ENCODE data around the gene OPA3.
A peak's percentile ranks its signal among the peaks of the same experiment; 100 is the strongest.
"Not testable (repeated sequence)": the region's sequence is repeated elsewhere in the genome, so short reads cannot be mapped to it uniquely, and the experiment has no call there.

OPA3 gene

DNA sequence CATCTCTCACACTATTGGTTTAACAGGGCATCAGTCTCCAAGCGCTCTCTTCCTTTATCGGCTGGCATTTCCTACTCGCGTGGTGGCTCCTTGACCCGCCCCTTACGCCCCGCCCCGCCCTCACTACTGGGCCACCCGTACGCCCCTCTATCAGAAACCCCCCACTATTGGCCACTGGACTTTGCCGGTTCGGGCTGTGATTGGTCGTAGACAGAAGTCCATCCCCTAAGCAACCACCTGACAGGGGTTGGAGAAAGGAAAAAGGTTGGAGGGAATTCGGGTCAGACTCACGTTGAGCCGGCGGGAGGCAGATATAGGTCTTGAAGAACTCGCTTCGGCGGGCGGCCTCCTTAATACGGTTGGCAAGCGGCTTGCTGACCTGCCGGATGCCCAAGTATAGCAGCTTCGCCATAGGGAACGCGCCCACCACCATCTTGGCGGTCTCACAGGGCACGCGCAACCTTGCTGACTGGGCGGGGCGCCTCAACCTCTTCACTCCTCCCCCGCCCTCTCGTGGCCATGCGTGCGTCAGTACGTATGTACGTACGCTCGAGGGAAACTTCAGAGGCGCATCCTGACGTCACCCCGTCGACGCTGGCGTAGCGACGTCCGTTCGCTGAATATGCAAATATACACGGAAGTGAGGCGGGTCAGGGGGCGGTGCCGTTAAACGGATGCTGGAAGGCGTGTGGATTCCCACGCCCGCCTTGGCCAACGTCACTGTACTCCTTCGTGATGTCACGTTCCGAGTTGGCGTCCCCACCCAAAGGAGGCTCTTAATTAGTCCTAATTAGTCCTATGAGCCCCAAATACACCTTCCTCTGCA lies at the start of gene OPA3:
Gene OPA3 (minus strand): TSS at position 471 of the 826 bp plus-strand sequence. CDS start 38 bp downstream, at position 433.
- peak; percentile 100 for DNase-seq (ENCODE audit: low spot score)

DNA sequence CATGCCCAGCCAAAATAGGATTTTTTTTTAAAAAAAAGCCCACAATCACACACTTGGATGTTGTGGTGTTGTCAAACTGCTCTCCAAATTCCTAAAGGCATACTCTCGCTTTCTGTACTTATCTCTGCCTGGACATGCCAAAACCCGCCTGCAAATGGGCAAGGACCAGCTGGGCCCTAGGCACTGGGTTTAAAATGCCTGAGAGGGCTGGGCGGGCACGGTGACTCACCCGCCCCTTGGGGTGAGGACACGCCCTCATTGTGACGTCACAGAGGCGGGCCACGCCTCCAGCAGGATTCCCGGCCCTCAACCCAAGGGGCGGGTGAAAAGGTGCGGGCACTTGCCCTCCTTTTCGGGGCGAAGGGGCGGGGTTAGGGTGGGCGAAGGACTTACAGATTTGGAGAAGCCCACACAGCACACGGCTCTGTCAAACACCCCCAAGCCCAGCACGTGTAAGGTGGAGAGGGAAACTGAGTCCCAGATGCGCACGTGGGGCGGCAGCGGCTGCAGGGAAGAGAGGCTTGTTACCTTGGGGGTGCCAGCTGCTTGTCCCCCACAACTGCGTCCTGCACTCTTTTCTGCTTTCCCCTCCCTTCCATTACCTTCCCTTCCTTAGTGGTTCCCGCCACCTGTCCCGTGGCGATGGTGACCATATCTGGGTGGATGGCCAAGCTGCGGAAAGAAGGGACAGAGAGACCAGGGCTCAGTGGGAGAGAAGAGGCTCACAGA lies 48.0 kb upstream of the OPA3 start:
- DNase-seq (ENCODE audit: low spot score), result peak; percentile 61

DNA sequence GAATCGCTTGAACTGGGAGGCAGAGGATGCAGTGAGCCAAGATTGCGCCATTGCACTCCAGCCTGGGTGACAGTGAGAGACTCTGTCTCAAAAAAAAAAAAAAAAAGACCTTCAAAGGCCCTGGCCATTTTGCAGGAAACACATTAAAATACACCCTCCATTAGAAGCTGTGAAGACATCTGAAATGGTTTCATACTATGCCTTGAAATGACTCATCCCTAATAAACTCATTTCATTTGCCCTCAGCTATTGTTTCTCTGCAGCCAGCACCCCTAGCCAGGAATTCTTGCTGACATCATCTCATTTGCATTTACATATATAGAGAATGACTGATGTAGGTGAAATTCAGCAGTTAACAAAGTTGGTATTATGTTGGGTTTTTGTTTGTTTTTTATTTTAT lies 45.9 kb upstream of the OPA3 start:
- DNase-seq (ENCODE audit: low spot score), result no peak

DNA sequence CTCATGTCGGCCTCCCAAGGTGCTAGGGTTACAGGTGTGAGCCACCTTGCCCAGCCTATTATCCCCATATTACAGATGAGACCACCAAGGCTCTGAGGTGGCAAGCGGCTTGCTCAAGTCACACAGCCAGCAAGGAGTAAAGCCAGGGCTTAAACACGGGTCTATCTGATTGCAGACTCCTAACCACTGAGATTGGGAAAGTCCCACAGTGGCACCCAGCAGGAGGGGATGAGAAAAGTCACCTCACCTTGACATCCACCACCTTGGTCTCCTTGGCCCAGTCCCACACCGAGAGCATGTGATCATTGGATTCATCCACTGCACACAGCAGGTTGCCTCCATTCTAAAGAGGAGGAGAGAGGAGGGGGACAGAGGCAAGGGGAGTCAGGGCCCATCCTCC lies 45.1 kb upstream of the OPA3 start:
- DNase-seq (ENCODE audit: low spot score), result no peak

DNA sequence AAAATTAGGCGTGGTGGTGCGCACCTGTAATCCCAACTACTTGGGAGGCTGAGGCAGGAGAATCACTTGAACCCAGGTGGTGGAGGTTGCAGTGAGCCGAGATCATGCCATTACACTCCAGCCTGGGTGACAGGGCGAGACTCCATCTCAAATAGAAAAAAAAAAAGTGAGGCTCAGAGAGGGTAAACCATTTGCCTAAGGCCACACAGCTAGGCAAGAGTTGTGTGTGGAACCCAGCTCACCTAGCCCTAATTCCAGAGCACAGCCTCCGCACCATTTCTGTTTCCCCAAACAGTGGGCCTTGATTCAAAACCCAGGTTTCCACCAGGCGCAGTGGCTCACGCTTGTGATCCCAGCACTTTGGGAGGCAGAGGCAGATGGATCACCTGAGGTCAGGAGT lies 43.6 kb upstream of the OPA3 start:
- not testable (repeated sequence) for DNase-seq (ENCODE audit: low spot score)

DNA sequence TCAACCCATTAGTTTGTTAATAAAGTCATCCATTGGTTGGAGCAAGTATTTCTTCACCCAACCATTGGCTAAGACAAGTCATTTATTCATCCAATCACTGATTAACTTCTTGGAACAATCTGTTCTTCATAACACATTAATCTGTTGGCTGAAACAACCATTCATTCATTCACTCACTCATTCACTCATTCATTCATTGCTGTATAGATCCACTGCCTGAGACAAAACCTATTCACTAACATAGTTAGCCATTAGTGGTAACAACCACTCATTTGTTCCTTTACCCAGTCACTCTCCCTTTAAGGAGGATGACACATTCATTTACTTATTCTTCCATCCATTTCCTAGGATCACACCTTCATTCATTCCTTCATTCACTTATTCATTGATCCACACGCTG lies 39.4 kb upstream of the OPA3 start:
- DNase-seq (ENCODE audit: low spot score), result no peak

DNA sequence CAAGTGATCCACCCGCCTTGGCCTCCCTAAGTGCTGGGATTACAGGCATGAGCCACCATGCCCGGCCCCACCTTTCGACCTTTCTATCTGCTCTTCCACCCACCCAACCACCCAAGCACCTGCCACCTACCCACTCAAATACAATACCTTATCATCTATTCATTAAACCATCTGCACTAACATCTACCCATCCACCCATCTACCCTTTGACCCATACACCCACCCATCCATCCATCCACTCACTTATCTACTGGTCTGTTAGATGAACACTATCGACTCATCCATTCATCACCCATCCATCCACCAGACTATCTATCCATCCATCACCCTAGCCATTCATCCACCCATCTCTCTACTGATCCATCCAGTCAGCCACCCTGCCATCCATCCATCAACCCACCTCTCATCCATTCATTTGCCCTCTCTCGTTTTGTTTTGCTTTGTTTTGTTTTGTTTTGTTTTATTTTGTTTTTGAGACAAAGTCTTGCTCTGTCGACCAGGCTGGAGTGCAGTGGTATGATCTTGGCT lies 37.4 kb upstream of the OPA3 start:
- DNase-seq (ENCODE audit: low spot score), result no peak

DNA sequence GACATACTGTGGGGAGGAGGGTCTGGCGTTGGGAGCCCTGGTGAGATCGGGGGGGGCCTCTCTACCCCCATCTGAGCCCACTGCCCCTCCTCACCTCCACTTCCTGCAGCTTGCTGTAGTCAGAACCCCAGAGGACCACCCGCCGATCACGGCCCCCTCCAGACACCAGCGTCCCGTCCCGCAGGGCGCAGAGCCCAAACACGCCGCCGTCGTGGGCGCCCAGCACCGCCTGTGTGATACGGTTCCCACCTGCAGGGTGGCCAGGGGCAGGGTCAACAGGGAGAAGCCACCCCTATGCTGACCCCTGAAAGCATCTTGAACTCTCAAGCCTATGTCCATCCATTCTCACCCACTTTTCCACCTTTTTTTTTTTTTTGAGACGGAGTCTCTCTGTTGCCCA lies 36.8 kb upstream of the OPA3 start:
- no peak for DNase-seq (ENCODE audit: low spot score)

DNA sequence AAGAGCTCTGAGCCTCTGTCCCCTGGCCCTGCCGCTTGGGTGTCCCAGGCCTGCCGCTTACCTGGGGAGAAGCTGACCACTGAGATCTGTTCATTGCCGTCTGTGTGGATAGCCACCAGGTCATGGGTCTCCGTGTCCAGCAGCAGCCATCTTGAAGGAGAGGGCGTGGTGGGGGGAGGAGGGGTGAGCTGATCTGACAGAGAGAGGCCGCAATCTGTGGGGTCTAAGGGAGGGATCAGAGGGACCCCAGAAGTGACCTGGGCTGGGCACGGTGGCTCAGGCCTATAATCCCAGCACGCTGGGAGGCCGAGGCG lies 32.1 kb upstream of the OPA3 start:
- no peak for DNase-seq (ENCODE audit: low spot score)

DNA sequence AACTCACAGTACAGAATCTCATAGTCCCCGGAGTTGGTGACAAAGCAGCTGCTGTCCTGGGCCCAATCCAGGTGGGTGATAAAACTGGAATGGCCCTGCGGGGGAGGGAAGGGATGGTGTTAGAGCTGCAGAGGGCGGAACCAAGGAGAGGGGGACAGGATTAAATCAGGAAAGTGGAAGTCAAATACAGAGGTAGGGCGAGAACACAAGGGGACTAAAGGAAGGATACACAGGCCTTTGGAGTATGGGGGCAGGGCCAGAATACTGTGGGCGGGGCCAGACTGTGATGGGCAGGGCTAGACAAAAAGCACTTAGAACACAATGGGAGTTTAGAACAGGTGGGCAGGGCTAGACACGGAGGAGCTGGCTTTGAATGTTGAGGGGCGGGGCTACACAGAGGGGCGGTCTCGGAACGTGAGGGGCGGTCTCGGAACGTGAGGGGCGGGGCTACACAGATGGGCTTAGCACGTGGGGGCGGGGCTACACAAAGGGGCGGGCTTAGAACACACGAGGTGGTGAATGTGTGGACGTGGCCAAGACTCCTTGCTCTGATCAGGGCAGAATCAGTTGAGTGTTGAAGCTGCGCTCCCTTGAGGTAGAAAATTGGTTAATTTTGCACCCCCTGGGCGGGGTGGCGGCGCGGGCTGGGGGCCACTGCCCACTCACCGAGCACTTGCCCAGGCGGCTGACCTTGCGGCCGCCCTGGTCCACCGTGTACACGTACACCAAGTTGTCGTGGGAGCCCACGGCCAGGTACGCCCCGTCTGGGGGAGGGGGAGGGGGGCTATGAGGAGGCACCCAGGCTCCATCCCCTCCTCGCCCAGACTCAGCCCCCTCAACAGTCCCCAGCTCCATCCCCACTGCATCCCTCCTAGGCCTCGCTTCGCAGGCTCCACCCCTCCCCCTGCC lies 31.4 kb upstream of the OPA3 start:
- DNase-seq (ENCODE audit: low spot score), result peak; percentile 51

DNA sequence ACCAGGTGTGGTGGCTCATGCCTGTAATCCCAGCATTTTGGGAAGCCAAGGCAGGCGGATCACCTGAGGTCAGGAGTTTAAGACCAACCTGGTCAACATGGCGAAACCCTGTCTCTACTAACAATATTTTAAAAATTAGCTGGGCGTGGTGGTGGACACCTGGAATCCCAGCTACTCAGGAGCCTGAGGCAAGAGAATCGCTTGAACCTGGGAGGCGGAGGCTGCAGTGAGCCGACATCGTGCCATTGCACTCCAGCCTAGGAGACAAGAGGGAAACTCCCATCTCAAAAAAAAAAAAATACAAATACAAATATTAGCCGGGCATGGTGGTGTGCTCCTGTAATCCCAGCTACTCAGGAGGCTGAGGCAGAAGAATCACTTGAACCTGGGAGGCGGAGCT lies 30.5 kb upstream of the OPA3 start:
- not testable (repeated sequence) for DNase-seq (ENCODE audit: low spot score)

DNA sequence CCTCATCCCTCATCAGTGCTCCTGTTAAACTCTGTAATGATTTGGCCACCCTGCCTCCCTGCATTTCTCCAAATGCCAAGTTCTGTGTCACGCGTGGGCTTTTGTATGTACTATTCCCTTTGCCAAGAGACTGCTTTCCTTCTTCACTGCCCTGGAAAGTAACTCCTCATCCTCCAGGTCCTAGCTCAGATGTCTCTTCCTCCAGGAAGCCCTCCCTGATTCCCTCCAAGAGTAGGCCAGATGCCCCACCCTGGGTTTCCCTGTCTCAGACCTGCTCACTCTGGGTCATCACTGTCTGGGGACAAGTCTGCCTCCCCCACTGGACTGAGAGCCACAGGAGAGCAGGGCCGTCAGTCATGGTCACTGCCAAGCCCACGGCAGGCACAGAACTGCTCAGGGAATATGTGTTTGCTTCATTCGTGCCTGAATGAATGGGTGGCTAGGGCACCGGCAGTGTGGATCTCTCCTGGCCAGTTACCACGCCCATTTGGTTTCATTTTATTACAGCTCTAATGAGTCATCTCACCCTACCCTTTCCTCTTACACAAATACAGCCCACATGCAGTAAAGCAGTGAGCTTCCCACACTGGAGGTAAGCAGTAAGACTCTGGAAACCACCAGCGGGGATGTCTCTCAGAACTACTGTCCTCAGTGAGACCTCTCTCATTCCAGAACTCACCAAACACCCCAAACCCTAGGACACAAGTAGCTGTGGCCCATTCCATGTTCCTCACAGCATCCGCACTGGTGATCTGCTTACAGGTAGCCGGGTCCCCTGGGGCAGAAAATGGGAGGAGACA lies 29.5 kb upstream of the OPA3 start:
- DNase-seq (ENCODE audit: low spot score), result peak; percentile 22

DNA sequence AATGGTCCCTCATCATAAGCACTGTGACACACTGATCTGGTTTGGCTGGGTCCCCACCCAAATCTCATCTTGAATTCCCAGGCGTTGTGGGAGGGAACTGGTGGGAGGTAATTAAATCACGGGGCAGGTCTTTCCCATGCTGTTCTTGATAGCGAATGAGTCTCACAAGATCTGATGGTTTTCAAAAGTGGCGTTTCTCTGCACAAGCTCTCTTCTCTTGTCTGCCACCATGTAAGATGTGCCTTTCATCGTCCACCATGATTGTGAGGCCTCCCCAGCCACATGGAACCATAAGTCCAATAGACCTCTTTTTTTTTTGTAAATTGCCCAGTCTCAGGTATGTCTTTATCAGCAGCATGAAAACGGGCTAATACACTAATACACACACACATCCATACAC lies 24.3 kb upstream of the OPA3 start:
- DNase-seq (ENCODE audit: low spot score), result no peak

DNA sequence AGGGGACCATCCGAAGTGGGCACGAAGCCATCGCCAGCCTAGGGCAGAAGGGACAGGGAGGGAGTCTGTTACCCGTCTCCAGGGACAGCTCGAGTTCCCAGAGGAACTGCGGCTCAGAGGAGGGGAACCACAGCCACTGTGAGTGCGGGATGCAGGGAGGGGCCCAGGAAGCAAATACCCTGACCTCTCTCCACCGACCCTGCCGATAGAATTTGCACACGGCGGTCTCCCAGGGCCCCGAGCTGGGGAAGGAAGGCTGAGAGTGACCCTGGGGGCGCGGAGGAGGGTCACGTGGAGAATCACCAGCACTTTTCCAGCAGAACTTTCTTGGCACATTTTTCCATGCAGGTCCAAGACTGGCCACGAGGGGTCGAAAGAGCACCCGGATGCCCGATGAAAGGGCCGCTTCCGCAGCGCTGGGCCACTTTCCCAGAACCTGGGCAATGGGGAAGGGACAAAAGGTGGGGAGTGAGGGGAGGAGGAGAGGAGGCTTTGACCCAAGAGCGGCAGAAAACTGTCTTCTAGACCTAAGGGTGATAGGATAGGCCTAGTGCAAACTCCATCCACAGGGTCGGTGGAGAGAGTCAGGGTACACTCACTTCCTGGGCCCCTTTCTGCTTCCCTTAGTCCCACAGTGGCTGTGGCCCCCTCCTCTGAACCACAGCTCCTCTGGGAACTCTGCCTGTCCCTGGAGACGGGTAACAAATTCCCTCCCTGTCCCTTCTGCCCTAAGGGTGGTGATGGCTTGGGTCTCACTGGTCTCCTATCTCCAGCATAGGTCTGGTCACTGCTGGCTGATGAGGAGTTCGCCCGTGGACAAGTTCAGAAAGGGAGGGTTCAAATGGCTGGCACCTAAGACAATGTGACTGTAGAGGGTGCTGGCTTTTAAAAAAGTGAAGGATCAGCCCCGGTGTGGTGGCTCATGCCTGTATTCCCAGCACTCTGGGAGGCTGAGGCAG lies 22.7 kb upstream of the OPA3 start:
- DNase-seq (ENCODE audit: low spot score), result peak; percentile 52

DNA sequence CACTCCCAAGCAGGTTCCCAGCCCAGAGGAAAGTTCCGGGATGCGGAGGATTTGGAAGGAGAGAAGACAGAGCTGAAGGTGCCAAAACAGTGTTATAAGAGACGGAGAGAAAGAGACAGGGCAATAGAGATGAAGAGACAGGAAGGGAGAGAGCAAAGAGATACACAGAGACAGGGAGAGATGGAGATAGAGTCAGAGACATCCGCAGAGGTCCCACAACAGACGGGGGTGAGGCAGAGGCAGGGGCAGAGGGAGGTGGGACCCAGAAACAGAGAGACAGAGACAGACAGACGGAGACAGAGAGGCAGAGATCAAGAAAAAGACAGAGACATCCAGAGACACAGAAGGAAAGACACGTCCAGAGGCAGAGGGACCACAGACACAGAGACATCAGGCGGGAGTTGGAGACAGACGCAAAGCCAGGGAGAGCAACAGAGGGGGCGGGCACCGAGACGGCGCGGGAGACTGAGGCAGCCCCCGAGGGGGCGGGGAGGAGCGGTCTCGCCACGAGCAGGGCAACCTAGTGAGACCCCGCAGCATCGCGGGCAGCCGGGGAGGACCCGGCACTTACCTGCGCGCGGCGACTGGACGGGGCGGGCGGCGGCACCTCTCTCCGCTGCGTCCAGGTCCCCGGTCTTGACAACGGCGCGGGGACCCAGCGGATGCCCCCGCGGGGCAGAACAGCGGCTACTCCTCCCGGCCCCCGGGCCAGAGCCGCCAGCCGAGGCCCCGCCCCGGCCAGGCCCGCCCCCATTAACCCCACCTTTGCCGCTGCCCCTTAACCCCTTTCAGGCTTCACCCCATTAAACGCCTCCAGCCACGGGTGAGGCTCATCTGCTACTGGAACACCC lies 17.1 kb upstream of the OPA3 start, which contains the start of gene GPR4:
Gene GPR4 (minus strand): TSS at position 689 of the 851 bp plus-strand sequence. CDS start 10,346 bp downstream, outside the sequence.
- DNase-seq (ENCODE audit: low spot score), result no peak

DNA sequence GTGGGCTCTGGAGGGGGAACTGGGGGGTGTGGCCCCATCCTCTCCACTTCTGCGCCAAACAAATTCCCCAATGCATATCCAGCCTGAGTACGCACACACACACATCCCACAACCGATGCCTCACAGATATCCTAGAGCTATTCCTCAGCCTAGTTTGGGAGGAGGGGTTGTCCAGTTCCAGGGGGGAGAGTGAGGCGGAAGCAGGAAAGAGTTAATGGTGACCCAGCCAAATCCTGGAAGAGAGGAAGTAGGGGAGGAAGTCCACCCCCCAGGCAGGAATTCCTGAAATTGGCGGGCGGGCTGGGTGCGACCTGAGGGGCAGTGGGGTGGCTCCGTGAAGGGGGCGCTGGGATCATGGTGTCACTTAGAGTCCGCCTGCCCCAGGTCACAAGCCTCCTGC lies 16.5 kb upstream of the OPA3 start:
- no peak for DNase-seq (ENCODE audit: low spot score)

DNA sequence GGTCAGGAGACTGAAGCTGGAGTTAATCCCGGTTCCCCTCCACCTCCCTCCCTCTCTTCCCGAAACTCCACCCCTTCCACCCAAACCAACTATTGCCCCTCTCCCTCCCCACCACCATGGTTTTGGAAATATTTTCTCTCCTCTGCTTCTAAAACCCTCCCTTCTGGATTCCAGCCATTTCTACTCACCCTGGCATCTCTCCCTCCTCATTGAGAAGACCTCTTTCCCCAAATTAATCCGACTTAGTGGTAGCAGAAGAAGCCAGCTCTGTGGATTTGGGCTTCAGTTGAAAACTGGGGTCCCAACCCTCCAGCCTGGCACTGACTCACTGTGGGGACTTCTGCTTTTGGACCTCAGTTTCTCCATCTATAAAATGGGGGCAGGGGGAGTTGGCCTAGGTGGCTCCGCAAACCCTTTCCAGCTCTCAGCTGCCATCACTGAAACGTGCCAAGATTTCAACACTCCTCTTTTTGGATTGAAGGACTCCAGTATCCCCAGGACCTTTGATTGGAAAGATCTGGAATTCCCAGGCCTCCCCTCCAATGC lies 15.8 kb upstream of the OPA3 start:
- DNase-seq (ENCODE audit: low spot score), result no peak

DNA sequence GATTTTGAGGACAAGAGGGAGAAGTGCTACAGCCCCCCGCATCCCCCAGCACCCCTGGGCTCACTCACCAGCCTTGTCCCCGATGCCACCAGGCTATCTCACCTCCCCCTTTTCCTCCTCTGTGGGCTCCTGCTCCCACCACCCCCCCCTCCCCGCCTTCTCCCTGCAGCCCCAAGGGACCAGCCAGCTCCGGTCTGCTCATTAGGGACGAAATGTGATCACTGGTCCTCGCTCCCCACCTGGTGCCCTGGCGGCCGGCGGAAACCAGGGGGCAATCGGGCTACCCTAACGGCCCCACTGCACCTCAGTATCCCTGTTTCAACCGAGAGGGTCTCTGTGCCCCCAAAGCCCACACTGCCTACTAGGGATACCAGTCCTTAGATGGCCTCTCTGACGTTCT lies 14.7 kb upstream of the OPA3 start:
- no peak for DNase-seq (ENCODE audit: low spot score)

Data from hematopoietic multipotent progenitor cell treated with erythropoietin and hydrocortisone succinate and interleukin-3 and kit ligand, for 17 days (in vitro differentiated cells).